Mesothelial cell of epicardium (in vitro differentiated cells): ENCODE results near the gene IFNLR1. TPM values are rescaled to one million over a fixed set of nuclear protein-coding genes. Genes with fewer than 3 reads are reported as not detected.

Experiments
- DNase-seq, 2 experiments: peaks; one replicate each; pipeline ENCODE4 v3.0.0; 2021; ENCODE audit warnings: low spot score in 2 of 2; ENCODE audit not compliant: unreplicated experiment in 2 of 2
- H3K27ac Mint-ChIP-seq: 2 replicates; pipeline ENCODE4 v1.8.0; 2021; ENCODE audit warnings: mixed read lengths
- H3K27me3 Mint-ChIP-seq: 2 replicates; pipeline ENCODE4 v1.8.0; 2021; ENCODE audit warnings: low read depth, mixed read lengths
- H3K36me3 Mint-ChIP-seq: 2 replicates; pipeline ENCODE4 v1.8.0; 2021; ENCODE audit warnings: mixed read lengths
- H3K4me1 Mint-ChIP-seq: 2 replicates; pipeline ENCODE4 v1.8.0; 2021; ENCODE audit warnings: mixed read lengths
- H3K4me3 Mint-ChIP-seq: 2 replicates; pipeline ENCODE4 v1.8.0; 2021; ENCODE audit warnings: mild to moderate bottlenecking, moderate library complexity, mixed read lengths
- H3K9me3 Mint-ChIP-seq: 2 replicates; pipeline ENCODE4 v1.8.0; 2021; ENCODE audit warnings: mixed read lengths
- CTCF ChIP-seq: fragments of 200-600 bp; sonication (generic); IDR thresholded peaks from one replicate; pipeline ENCODE4 v1.5.0; 2021; ENCODE audit warnings: antibody characterized with exemption; ENCODE audit not compliant: unreplicated experiment
- total RNA-seq: library from RNA; stranded (reverse); gene quantifications from 3 replicates; pipeline ENCODE4 v1.2.1, GENCODE V29; 2021

Gene IFNLR1
- total RNA-seq, 1 donor from 2014 or later: 12.1 TPM

DNA sequence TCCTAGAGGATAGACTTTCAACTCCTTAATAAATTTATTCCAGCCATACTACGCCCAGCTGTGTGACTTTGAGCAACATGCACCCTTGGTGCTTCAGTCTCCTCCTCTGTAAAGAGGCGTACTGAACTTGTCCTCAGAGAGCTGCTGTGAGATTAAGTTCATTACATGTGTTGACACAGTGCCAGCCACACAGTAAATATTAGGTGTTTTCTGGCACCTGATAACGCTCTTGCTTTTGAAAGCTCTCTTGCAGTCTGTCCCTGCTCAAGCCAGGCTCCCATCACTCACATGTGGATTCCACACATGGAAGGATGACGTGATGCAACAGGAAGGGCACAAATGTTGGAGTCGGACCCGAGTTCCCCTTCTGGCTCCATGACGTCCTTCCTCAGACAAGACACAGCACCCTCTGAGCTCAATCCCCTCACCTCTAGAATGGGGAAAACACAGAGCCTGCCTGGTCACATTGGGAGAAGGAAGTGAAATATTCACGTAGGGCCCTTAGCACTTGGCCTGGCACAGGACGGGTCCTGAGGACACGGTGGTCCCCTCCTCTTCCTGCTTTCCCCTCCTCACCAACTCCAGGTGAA lies 7.7 kb downstream of the IFNLR1 start:
- H3K27ac Mint-ChIP-seq: no peak overlapping the region
- H3K9me3 Mint-ChIP-seq: peaks cover 1% of the 10 kb centered on the region
- no peak for TF ChIP-seq CTCF
- H3K4me1 Mint-ChIP-seq: peaks cover 2% of the 10 kb centered on the region
- H3K4me3 Mint-ChIP-seq: no peak overlapping the region
- no peaks in the 10 kb centered on the region for H3K27me3 Mint-ChIP-seq
- no peak for DNase-seq
- peaks cover 21% of the 10 kb centered on the region for H3K36me3 Mint-ChIP-seq

- Mint-ChIP-seq H3K27me3 (no peaks in the 10 kb centered on the region), H3K4me1 (peaks cover 2% of the 10 kb centered on the region), H3K9me3 (peaks cover 10% of the 10 kb centered on the region), H3K4me3 (no peak overlapping the region), H3K27ac (no peak overlapping the region), H3K36me3 (peaks cover 30% of the 10 kb centered on the region)
- TF ChIP-seq CTCF: no peak
- DNase-seq: no peak
Observed at GRCh38 chr1:24178407-24178806, 8.7 kb downstream of the IFNLR1 start.

- Mint-ChIP-seq H3K36me3 (peaks cover 39% of the 10 kb centered on the region), H3K27me3 (no peaks in the 10 kb centered on the region), H3K9me3 (peaks cover 12% of the 10 kb centered on the region), H3K4me3 (no peak overlapping the region), H3K4me1 (peaks cover 2% of the 10 kb centered on the region), H3K27ac (no peak overlapping the region)
- DNase-seq: no peak
- no peak for TF ChIP-seq CTCF
Observed at GRCh38 chr1:24177161-24177560, 9.9 kb downstream of the IFNLR1 start.

DNA sequence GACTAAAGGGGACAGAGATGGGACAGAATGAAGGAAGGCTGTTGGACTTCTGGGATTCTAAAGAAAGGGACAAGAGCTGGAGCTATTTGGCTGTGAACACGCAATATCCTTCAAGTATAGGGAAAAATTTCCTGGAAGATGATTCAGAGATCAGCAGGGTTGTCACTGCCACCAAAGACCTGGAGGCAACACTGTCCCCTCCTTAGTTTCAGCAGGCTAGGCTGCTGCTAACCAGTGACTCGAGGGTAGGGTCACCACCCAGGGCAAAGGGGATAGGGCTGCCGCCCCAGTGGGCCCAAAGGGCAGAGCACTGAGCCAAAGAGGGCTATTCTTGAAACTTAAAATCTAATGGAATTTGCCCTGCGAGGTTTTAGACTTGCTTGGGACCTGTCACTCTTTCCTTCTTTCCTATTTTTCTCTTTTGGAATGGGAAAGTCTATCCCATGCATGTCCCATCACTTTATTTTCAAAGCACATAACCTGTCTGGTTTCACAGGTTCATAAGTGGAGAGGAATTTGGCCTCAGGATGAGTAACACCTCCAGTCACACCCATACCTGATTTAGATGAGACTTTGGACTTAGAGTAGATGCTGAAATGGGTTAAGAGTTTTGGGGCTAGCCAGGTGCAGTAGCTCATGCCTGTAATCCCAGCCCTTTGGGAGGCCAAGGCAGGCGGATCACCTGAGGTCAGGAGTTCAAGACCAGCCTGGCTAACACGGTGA lies 11.9 kb downstream of the IFNLR1 start:
- H3K27me3 Mint-ChIP-seq: no peaks in the 10 kb centered on the region
- H3K4me3 Mint-ChIP-seq: no peak overlapping the region
- no peak for TF ChIP-seq CTCF
- peaks cover 40% of the 10 kb centered on the region for H3K36me3 Mint-ChIP-seq
- no peak for DNase-seq
- no peak overlapping the region for H3K27ac Mint-ChIP-seq
- peaks cover 12% of the 10 kb centered on the region for H3K9me3 Mint-ChIP-seq
- H3K4me1 Mint-ChIP-seq: no peaks in the 10 kb centered on the region

- no peak for TF ChIP-seq CTCF
- Mint-ChIP-seq H3K4me1 (no peaks in the 10 kb centered on the region), H3K4me3 (no peak overlapping the region), H3K36me3 (peaks cover 38% of the 10 kb centered on the region), H3K9me3 (peaks cover 12% of the 10 kb centered on the region), H3K27ac (no peak overlapping the region), H3K27me3 (no peaks in the 10 kb centered on the region)
- no peak for DNase-seq
Observed at GRCh38 chr1:24173638-24174575, 13.2 kb downstream of the IFNLR1 start.
